Measurements from ENCODE around the gene IQSEC2. TPM values are rescaled to one million over a fixed set of nuclear protein-coding genes. Genes with fewer than 3 reads are reported as not detected.

IQSEC2 gene
- total and polyA plus RNA-seq, 2 of the 4 experiments (the other 2 are of a cell fraction): 2.5 to 11.4 TPM

GRCh38 chrX:53260836-53261235 lies 20.5 kb downstream of the IQSEC2 start:
- H3K14ac ChIP-seq (replicated peaks; ENCODE audit: low read depth, low read length): no peak overlapping the region
- H2BK15ac ChIP-seq (ENCODE audit: low read depth, low read length): no peak overlapping the region
- no peak overlapping the region for H2AFZ ChIP-seq (replicated peaks; ENCODE audit: low read length, poor library complexity)
- H4K8ac ChIP-seq (ENCODE audit: low read depth in 2 of 2, low read length in 2 of 2): no peak overlapping the region
- no peak overlapping the region for H3K4me3 ChIP-seq (ENCODE audit: insufficient read depth, low read depth, low read length)
- no peak overlapping the region for H3K9ac ChIP-seq (ENCODE audit: low read depth, low read length)
- no peaks in the 10 kb centered on the region for H3K9me3 ChIP-seq (ENCODE audit: control insufficient read depth, insufficient read depth, low read length)
- H3K4me2 ChIP-seq (ENCODE audit: low read depth, low read length): no peak overlapping the region
- CTCF ChIA-PET: no interaction called here
- H3K4me1 ChIP-seq (ENCODE audit: control insufficient read depth, insufficient read depth, low read length): peaks cover 15% of the 10 kb centered on the region
- H4K5ac ChIP-seq (ENCODE audit: low read depth, low read length): no peak overlapping the region
- H3K27me3 ChIP-seq (ENCODE audit: control insufficient read depth, insufficient read depth, low read length): peaks cover 28% of the 10 kb centered on the region; the same call in 1 of the 2 replicates
- H4K20me1 ChIP-seq (ENCODE audit: insufficient read depth, low read length): peaks cover 23% of the 10 kb centered on the region; the same call in 1 of the 2 replicates
- WGBS, 2 experiments (ENCODE audit: extremely low coverage in 2 of 2, insufficient read length in 1 of 2): no CpG with 5 or more reads among the region's 7 CpGs
- no TSS peak for BruUV-seq (replicated peaks)
- POLR2A ChIA-PET (ENCODE audit: unreplicated experiment): no interaction called here
- dilution Hi-C loops (cut with HindIII; ENCODE audit: low sequenced_read_pairs, unreplicated experiment) (no loop called here), in situ Hi-C loops (cut with MboI; ENCODE audit: low sequenced_read_pairs) (no loop called here), intact Hi-C loops (cut with micrococcal nuclease) (no loop called here)
- H4K91ac ChIP-seq (ENCODE audit: insufficient read depth, low read depth, low read length): no peak overlapping the region
- no peak overlapping the region for H3K18ac ChIP-seq (ENCODE audit: low read depth, low read length)
- no peaks in the 10 kb centered on the region for H3K36me3 ChIP-seq (ENCODE audit: control insufficient read depth, insufficient read depth, low read length)
- TF ChIP-seq CHD1 (IDR thresholded peaks at IDR 0.05; ENCODE audit: low read depth, low read length) (no peak), MAZ (IDR thresholded peaks at IDR 0.05; ENCODE audit: borderline replicate concordance, low read depth, low read length) (no peak), NFE2L2 (IDR thresholded peaks at IDR 0.05; ENCODE audit: low read depth, low read length) (no peak), FOS (IDR thresholded peaks at IDR 0.05; ENCODE audit: low read depth, low read length) (no peak), BHLHE40 (IDR thresholded peaks at IDR 0.05; ENCODE audit: low read depth, low read length) (no peak), CEBPB (IDR thresholded peaks at IDR 0.05; ENCODE audit: low read depth, low read length) (no peak), RCOR1 (IDR thresholded peaks at IDR 0.05; ENCODE audit: insufficient replicate concordance, low read length) (no peak), POLR2A (IDR thresholded peaks at IDR 0.05; ENCODE audit: low read depth, low read length) (no peak), SMC3 (IDR thresholded peaks at IDR 0.05; ENCODE audit: low read depth, low read length) (no peak), USF2 (IDR thresholded peaks at IDR 0.05; ENCODE audit: low read depth, low read length) (no peak), RFX5 (IDR thresholded peaks at IDR 0.05; ENCODE audit: low read depth, low read length) (no peak), MAFK (IDR thresholded peaks at IDR 0.05; ENCODE audit: low read depth, low read length) (no peak), ELK1 (IDR thresholded peaks at IDR 0.05; ENCODE audit: borderline replicate concordance, low read depth, low read length) (no peak), MXI1 (IDR thresholded peaks at IDR 0.05; ENCODE audit: borderline replicate concordance, low read depth, low read length) (no peak), RAD21 (IDR thresholded peaks at IDR 0.05; ENCODE audit: low read length) (no peak)
- TF ChIP-seq, protein P1, sequence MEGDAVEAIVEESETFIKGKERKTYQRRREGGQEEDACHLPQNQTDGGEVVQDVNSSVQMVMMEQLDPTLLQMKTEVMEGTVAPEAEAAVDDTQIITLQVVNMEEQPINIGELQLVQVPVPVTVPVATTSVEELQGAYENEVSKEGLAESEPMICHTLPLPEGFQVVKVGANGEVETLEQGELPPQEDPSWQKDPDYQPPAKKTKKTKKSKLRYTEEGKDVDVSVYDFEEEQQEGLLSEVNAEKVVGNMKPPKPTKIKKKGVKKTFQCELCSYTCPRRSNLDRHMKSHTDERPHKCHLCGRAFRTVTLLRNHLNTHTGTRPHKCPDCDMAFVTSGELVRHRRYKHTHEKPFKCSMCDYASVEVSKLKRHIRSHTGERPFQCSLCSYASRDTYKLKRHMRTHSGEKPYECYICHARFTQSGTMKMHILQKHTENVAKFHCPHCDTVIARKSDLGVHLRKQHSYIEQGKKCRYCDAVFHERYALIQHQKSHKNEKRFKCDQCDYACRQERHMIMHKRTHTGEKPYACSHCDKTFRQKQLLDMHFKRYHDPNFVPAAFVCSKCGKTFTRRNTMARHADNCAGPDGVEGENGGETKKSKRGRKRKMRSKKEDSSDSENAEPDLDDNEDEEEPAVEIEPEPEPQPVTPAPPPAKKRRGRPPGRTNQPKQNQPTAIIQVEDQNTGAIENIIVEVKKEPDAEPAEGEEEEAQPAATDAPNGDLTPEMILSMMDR (conservative IDR thresholded peaks at IDR 0.05; ENCODE audit: low read depth, low read length): no peak
- ATAC-seq (ENCODE audit: low read depth) (no peak), DNase-seq (no peak)
- no peak overlapping the region for H2BK120ac ChIP-seq (ENCODE audit: low read depth, low read length)
- peaks cover 0 to 17% of the 10 kb centered on the region in 2 experiments; a peak in 1 of 4 replicates for H3K79me1 ChIP-seq (ENCODE audit: low read depth in 1 of 2, low read length in 2 of 2)
- no peak overlapping the region for H3K56ac ChIP-seq (ENCODE audit: extremely low read depth, insufficient read depth, low read length)
- H3K4ac ChIP-seq (ENCODE audit: low read depth, low read length): no peak overlapping the region
- no peak overlapping the region for H2AK5ac ChIP-seq (ENCODE audit: low read depth, low read length)
- H2BK5ac ChIP-seq (ENCODE audit: low read depth, low read length, poor library complexity, severe bottlenecking): no peak overlapping the region
- no peak overlapping the region for H2BK20ac ChIP-seq (ENCODE audit: low read depth, low read length)
- H3K27ac ChIP-seq (ENCODE audit: insufficient read depth, low read length): no peak overlapping the region
- peaks cover 17% of the 10 kb centered on the region for H3K9me1 ChIP-seq (ENCODE audit: insufficient read depth, low read length)
- H2AK9ac ChIP-seq (replicated peaks; ENCODE audit: low read depth, low read length, poor library complexity): no peak overlapping the region
- H3K23ac ChIP-seq (ENCODE audit: low read depth, low read length): no peak overlapping the region
